GM18858 (cell line): ENCODE results near the gene HIPK2.
A peak's percentile ranks its signal among the peaks of the same experiment; 100 is the strongest.
"Not testable (repeated sequence)": the region's sequence is repeated elsewhere in the genome, so short reads cannot be mapped to it uniquely, and the experiment has no call there.

ENCODE experiments used
- ATAC-seq: cut with Tn5 transposase; IDR thresholded peaks from one replicate; pipeline ENCODE4 v1.9.1; 2021; ENCODE audit not compliant: unreplicated experiment

HIPK2 gene

GRCh38 chr7:139679731-139680594, 97.8 kb downstream of the HIPK2 start:
- no peak for ATAC-seq

DNA sequence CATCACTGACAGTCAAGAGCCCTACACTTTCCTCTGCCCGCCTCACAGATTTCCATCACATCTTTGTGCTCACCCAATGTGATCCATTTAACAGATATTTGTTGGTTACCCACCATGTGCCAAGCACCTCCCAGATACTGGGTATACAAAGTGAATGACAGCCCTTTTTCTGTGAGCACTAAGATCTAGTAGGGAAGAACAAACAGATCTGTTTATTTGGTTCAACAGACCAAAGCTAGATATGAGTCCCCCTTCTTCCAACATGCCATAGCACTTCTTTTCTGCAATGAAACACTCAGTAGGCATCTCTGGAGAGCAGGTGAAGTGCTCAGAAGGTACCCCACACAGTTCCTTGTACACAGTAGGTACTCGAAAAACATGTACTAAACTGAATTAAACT, 101.4 kb downstream of the HIPK2 start:
- no peak for ATAC-seq

- ATAC-seq: no peak
These were observed 102.4 kb downstream of the HIPK2 start for GRCh38 chr7:139675127-139676125.

GRCh38 chr7:139674752-139675126, 103.1 kb downstream of the HIPK2 start:
- no peak for ATAC-seq

GRCh38 chr7:139674341-139674740, 103.5 kb downstream of the HIPK2 start:
- ATAC-seq: no peak

DNA sequence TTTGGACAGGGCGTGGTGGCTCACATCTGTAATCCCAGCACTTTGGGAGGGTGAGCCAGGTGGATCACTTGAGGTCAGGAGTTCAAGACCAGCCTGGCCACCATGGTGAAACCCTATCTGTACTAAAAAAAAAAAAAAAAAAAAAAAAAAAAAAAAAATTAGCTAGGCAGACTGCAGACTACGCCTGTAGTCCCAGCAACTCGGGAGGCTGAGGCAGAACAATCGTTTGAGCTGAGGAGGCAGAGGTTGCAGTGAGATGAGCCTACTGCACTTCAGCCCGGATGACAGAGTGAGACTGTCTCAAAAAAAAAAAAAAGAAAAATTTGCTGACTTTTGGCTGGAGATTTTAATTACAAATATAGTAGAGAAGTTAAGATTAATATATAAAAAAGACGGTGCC, 104.0 kb downstream of the HIPK2 start:
- no peak for ATAC-seq

DNA sequence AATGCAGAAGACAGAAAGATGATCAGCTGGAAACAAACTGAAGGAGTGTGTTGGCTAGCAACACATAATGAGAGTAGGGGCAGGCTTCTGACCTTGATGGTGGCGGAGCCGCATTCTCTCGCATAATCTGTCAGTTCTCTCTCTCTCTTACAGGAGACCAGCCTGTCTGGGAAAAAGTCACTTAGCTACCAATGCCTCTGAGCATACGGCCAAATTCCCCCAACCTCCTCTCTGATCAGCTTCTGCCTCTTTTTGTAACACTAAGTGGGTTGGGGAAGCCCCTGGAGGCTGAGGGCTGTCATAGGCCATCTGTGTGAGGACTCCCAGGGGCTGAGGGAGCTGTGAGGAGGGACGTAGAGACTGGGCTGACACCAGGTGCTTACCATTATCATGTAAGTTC, 104.6 kb downstream of the HIPK2 start:
- peak; percentile 86 for ATAC-seq

DNA sequence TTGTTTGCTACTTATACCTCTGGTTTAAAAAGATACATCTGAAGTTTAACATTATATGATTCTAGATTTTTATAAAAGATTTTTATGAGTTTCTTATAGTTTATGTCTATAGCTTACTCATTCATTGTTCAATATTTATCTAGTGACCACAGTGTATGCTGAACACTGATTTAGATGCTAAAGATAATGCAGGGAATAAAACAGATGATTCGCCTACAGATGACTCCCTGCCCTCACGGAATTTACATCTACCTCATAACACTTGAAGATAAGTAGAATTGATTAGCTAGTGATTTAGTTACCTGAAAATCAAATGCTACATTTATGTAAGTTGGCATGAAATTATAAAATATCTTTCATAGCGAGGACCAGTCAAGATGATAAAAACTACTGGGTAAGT, 105.8 kb downstream of the HIPK2 start:
- no peak for ATAC-seq

GRCh38 chr7:139670662-139671061, 107.1 kb downstream of the HIPK2 start:
- not testable (repeated sequence) for ATAC-seq

- no peak for ATAC-seq
These were observed 108.4 kb downstream of the HIPK2 start for GRCh38 chr7:139669106-139670061.

GRCh38 chr7:139667377-139667776, 110.4 kb downstream of the HIPK2 start:
- no peak for ATAC-seq

DNA sequence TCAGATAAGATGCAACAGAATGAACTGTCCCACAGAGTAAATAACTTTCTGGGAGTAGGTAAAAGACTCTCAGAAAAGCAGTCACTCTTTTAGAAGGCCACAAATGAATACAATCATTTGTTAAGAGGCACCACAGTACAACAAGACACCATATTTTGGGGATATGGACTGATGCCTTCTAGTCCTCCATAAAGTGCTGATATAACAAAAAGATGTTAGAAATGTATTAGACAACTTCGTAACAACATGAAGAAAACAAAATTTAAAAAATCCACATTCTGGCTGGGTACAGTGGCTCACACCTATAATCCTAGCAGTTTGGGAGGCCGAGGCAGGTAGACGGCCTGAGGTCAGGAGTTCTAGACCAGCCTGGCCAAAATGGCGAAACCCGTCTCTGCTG, 111.3 kb downstream of the HIPK2 start:
- no peak for ATAC-seq

DNA sequence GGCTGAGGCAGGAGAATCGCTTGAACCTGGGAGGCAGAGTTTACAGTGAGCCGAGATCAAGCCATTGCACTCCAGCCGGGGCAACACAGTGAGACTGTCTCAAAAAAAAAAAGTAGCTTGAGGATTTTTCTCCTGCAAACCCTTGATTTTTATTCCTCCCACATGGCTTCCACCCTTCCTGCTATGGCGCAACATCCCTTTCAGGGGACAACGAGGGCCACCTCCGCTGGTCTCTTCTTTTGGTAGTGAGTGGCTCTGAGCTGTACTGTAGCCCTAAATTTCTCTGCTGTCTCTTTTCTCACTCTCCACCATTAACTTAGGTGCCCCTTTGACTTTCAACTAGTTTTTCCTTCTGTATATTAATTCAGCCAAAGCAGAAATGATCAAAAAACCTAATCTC, 113.4 kb downstream of the HIPK2 start:
- no peak for ATAC-seq

GRCh38 chr7:139663608-139664177, 114.1 kb downstream of the HIPK2 start:
- no peak for ATAC-seq

DNA sequence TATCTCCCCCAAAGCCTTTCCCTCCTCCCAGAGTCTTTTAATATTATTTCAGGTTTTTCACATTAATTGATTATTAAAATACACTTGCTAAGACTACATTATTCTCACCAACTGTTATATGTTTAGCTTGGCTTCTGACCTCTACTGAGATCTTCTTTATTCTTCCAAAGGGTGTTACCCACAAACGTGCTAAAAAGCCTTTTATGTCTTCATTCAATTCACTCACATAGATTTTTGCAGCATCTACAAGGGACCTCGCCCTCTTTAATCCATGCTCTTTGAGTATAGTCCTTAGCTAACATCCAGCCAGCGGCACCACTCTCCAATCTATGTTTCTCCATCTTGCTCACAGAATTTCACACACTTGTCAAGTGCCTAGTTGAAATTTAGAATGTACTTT, 115.9 kb downstream of the HIPK2 start:
- no peak for ATAC-seq

GRCh38 chr7:139661043-139661440, 116.8 kb downstream of the HIPK2 start:
- no peak for ATAC-seq

DNA sequence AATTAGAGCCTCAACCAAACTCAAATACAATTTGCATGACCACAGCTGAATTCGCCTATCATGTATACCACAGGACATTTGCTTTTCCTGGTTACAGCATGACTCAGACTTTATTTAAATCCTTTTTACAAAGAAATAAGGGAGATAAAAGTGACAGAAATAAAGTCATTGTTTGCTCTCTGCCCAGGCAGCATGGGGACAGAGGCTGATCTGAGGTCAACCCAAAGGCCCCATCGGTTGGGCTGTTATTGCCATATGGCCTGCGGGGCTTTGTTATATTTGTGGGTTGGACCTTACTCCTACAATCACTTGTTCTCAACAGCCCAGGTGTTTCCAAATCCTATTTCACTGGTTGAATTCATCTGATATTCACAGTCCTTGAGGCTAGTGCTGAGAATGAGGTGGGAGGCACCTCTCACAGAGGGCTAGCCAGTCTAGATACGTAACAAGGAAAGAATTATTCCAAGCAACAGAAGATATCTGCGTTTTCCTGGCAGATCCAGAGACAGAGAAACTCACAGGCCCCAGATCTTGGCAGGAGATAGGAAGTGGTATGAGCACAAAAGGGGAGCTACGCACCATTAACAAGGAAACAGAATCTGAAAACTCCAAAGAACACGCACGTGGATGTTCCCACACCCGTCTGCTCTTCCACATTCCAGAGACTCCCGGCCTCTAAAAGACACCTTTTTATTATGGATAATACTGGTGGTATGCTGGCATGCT, 117.3 kb downstream of the HIPK2 start:
- ATAC-seq: no peak

DNA sequence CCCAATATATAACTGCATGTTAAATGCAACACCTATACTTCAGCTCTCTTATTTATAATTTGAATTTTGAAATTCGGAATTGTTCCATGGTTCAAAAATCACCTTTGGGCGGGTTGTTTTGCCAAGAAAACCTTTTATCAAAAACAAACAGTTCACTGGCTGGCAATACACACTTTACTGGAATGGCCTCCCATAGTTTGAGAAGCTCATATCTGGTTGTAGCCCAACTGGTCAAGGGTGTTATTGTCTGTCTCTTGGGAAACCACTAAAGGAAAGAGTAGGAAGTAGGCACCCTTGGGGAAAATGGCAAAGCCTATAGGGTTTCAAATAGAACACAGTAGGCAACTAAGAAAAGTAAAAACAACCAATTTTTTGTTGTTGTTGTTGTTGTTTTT, 117.9 kb downstream of the HIPK2 start:
- ATAC-seq: no peak

- ATAC-seq: no peak
These were observed 118.7 kb downstream of the HIPK2 start for GRCh38 chr7:139658908-139659675.
